ENCODE results near the gene OGFR.

The OGFR gene

GRCh38 chr20:62780696-62781095, 23.9 kb upstream of the OGFR start:
- in situ Hi-C loops (cut with HindIII; ENCODE audit: low sequenced_read_pairs), result no loop called here

- in situ Hi-C loops (cut with HindIII; ENCODE audit: low sequenced_read_pairs), result no loop called here
Observed at GRCh38 chr20:62782149-62782892, 22.3 kb upstream of the OGFR start.

- in situ Hi-C loops (cut with HindIII; ENCODE audit: low sequenced_read_pairs), result no loop called here
Observed at GRCh38 chr20:62782893-62783278, 21.7 kb upstream of the OGFR start.

- in situ Hi-C loops (cut with HindIII; ENCODE audit: low sequenced_read_pairs), result no loop called here
Observed at GRCh38 chr20:62784497-62784896, 20.1 kb upstream of the OGFR start.

GRCh38 chr20:62785393-62785792, 19.2 kb upstream of the OGFR start:
- in situ Hi-C loops (cut with HindIII; ENCODE audit: low sequenced_read_pairs), result no loop called here

GRCh38 chr20:62786157-62786556, 18.5 kb upstream of the OGFR start:
- in situ Hi-C loops (cut with HindIII; ENCODE audit: low sequenced_read_pairs), result no loop called here

- in situ Hi-C loops (cut with HindIII; ENCODE audit: low sequenced_read_pairs), result no loop called here
Observed at GRCh38 chr20:62787321-62787720, 17.3 kb upstream of the OGFR start.

- in situ Hi-C loops (cut with HindIII; ENCODE audit: low sequenced_read_pairs), result no loop called here
Observed at GRCh38 chr20:62787866-62788265, 16.8 kb upstream of the OGFR start.

GRCh38 chr20:62788607-62789006, 16.0 kb upstream of the OGFR start:
- in situ Hi-C loops (cut with HindIII; ENCODE audit: low sequenced_read_pairs), result no loop called here

GRCh38 chr20:62790075-62790474, 14.6 kb upstream of the OGFR start:
- in situ Hi-C loops (cut with HindIII; ENCODE audit: low sequenced_read_pairs), result no loop called here

GRCh38 chr20:62791301-62792181, 13.1 kb upstream of the OGFR start:
- in situ Hi-C loops (cut with HindIII; ENCODE audit: low sequenced_read_pairs), result no loop called here

- in situ Hi-C loops (cut with HindIII; ENCODE audit: low sequenced_read_pairs), result no loop called here
Observed at GRCh38 chr20:62792182-62792939, 12.3 kb upstream of the OGFR start.

GRCh38 chr20:62792940-62793756, 11.5 kb upstream of the OGFR start:
- in situ Hi-C loops (cut with HindIII; ENCODE audit: low sequenced_read_pairs), result no loop called here

- in situ Hi-C loops (cut with HindIII; ENCODE audit: low sequenced_read_pairs), result no loop called here
Observed at GRCh38 chr20:62793757-62794006, 11.0 kb upstream of the OGFR start.

GRCh38 chr20:62794007-62794724, 10.5 kb upstream of the OGFR start:
- in situ Hi-C loops (cut with HindIII; ENCODE audit: low sequenced_read_pairs), result no loop called here

GRCh38 chr20:62795023-62795761, 9.4 kb upstream of the OGFR start:
- in situ Hi-C loops (cut with HindIII; ENCODE audit: low sequenced_read_pairs), result no loop called here

GRCh38 chr20:62796699-62797491, 7.7 kb upstream of the OGFR start:
- in situ Hi-C loops (cut with HindIII; ENCODE audit: low sequenced_read_pairs), result no loop called here

GRCh38 chr20:62797671-62798532, 6.7 kb upstream of the OGFR start:
- in situ Hi-C loops (cut with HindIII; ENCODE audit: low sequenced_read_pairs), result no loop called here

Data from endothelial cell of hepatic sinusoid (primary cell).